MCF 10A (cell line): ENCODE results near the gene FAM210A. TPM values are rescaled to one million over a fixed set of nuclear protein-coding genes. Genes with fewer than 3 reads are reported as not detected.
"Not testable (repeated sequence)": the region's sequence is repeated elsewhere in the genome, so short reads cannot be mapped to it uniquely, and the experiment has no call there.

Source experiments
- BruUV-seq: library from RNA; stranded (reverse); fragments of 400-500 nt; replicated peaks from 2 replicates; lab custom pipeline; 2021; lab: Mats Ljungman, UMichigan
- CTCF ChIA-PET: fragments of 300-600 bp; sonication (Branson Sonifier 250); formaldehyde crosslinking; extraction: SDS; loops from one replicate; lab custom pipeline; 2021; ENCODE audit warnings: antibody characterized with exemption, inconsistent platforms; lab: Yijun Ruan, JAX
- POLR2A ChIA-PET: fragments of 300-600, 350-650 bp; sonication (Branson Sonifier 250); formaldehyde crosslinking; extraction: SDS; loops from one replicate; lab custom pipeline; 2020; ENCODE audit warnings: antibody characterized with exemption, inconsistent platforms; lab: Yijun Ruan, JAX
- DNase-seq: peaks from one replicate; pipeline ENCODE4 v3.0.0-alpha.2; 2018; ENCODE audit not compliant: unreplicated experiment
- H3K27ac Mint-ChIP-seq: one replicate; pipeline ENCODE4 v1.8.0; 2022; ENCODE audit warnings: mild to moderate bottlenecking, low read depth, mixed read lengths; ENCODE audit not compliant: unreplicated experiment
- H3K27me3 Mint-ChIP-seq: one replicate; pipeline ENCODE4 v1.8.0; 2022; ENCODE audit warnings: mixed read lengths; ENCODE audit not compliant: insufficient read depth, unreplicated experiment
- H3K36me3 Mint-ChIP-seq: one replicate; pipeline ENCODE4 v1.8.0; 2022; ENCODE audit warnings: mild to moderate bottlenecking, moderate library complexity, mixed read lengths; ENCODE audit not compliant: insufficient read depth, unreplicated experiment
- H3K4me1 Mint-ChIP-seq: one replicate; pipeline ENCODE4 v1.8.0; 2022; ENCODE audit warnings: mixed read lengths; ENCODE audit not compliant: insufficient read depth, unreplicated experiment
- H3K4me3 Mint-ChIP-seq: one replicate; pipeline ENCODE4 v1.8.0; 2022; ENCODE audit warnings: mild to moderate bottlenecking, moderate library complexity, mixed read lengths; ENCODE audit not compliant: unreplicated experiment
- H3K9me3 Mint-ChIP-seq: one replicate; pipeline ENCODE4 v1.8.0; 2022; ENCODE audit warnings: mixed read lengths; ENCODE audit not compliant: unreplicated experiment
- intact Hi-C: fragments of 100-400 bp; cut with micrococcal nuclease; formaldehyde crosslinking; loops from 2 replicates; pipeline ENCODE4 v1.14.1; 2022
- total RNA-seq: library from RNA; stranded (reverse); gene quantifications from 2 replicates; pipeline ENCODE4 v1.2.3, GENCODE V29; 2022
- TF ChIP-seq, protein P1 (sequence below): fragments of 200-600 bp; IDR thresholded peaks from one replicate; pipeline ENCODE4 v1.8.0; 2022; ENCODE audit warnings: antibody characterized with exemption, mild to moderate bottlenecking; ENCODE audit not compliant: unreplicated experiment

Gene FAM210A
- total RNA-seq, 1 experiment from 2014 or later, result 31.2 TPM

DNA sequence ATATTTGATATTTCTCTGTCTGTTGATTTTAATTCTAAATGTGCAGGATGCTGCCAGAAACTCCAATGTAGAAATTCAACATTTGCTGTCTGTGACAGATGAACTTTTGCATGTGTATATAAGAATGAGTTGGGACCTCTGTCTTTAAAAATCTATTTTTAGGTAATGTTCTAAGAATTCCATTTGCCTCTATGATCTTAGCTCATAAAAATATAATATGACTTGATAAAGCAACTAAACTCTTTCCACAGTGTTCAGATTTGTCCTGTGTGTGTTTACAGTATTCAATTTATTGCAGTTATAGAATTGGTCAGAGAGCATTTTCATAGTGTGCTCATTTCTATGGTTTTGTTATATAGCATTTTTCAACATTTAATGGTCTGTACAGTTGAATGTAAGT lies 33.7 kb upstream of the FAM210A start:
- Mint-ChIP-seq H3K27ac (no peak overlapping the region), H3K9me3 (no peaks in the 10 kb centered on the region), H3K36me3 (peaks cover 41% of the 10 kb centered on the region), H3K4me1 (no peaks in the 10 kb centered on the region), H3K4me3 (no peak overlapping the region), H3K27me3 (no peaks in the 10 kb centered on the region)
- DNase-seq, result no peak
- intact Hi-C loops, result no loop called here
- TF ChIP-seq, protein P1, sequence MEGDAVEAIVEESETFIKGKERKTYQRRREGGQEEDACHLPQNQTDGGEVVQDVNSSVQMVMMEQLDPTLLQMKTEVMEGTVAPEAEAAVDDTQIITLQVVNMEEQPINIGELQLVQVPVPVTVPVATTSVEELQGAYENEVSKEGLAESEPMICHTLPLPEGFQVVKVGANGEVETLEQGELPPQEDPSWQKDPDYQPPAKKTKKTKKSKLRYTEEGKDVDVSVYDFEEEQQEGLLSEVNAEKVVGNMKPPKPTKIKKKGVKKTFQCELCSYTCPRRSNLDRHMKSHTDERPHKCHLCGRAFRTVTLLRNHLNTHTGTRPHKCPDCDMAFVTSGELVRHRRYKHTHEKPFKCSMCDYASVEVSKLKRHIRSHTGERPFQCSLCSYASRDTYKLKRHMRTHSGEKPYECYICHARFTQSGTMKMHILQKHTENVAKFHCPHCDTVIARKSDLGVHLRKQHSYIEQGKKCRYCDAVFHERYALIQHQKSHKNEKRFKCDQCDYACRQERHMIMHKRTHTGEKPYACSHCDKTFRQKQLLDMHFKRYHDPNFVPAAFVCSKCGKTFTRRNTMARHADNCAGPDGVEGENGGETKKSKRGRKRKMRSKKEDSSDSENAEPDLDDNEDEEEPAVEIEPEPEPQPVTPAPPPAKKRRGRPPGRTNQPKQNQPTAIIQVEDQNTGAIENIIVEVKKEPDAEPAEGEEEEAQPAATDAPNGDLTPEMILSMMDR, result no peak
- ChIA-PET POLR2A (interaction anchor here (0.9 kb wide), 1 partner anchor 14 kb away, joined by 3 read pairs; no protein-coding TSS in a partner anchor), CTCF (no interaction called here)
- no TSS peak for BruUV-seq

DNA sequence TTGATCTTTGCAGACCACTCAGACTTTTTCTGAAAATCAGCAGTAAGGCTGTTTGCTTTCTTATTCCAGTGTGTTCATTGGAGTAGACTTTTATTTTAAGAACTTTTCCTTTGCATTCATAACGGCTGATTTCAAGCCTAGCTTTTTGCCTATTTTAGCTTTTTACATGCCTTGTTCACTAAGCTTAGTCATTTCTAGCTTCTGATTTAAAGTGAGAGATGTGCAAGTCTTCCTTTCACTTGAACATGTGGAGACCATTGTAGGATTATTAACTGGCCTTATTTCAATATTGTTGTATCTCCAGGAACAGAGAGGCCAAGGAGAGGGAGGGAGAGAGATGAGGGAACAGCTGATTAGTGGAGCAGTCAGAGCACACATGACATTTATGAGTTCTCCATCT lies 32.3 kb upstream of the FAM210A start:
- Mint-ChIP-seq H3K4me1 (no peaks in the 10 kb centered on the region), H3K27me3 (no peaks in the 10 kb centered on the region), H3K9me3 (no peaks in the 10 kb centered on the region), H3K4me3 (no peak overlapping the region), H3K36me3 (peaks cover 53% of the 10 kb centered on the region), H3K27ac (no peak overlapping the region)
- TF ChIP-seq, protein P1, result no peak
- ChIA-PET POLR2A (interaction anchor here (0.8 kb wide), 1 partner anchor 50 kb away, joined by 3 read pairs; no protein-coding TSS in a partner anchor), CTCF (no interaction called here)
- intact Hi-C loops, result no loop called here
- no peak for DNase-seq
- BruUV-seq, result no TSS peak

DNA sequence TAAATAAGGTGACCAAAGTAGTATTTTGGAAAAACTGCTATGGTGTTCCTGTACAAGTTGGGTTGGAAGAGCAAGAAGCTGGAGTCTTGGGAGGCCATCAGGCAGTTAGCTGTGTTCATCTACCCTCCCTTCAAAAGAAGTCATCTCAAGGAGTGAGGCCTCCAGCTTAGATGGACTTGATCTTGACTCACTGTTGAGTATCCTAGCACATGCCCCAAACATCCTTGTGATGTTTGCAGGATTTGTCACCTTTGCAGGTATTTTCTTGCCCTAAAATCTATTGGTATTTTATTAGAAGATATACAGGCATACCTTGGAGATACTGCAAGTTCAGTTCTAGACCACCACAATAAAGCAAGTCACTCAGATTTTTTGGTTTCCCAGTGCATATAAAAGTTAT lies 30.3 kb upstream of the FAM210A start:
- Mint-ChIP-seq H3K9me3 (no peaks in the 10 kb centered on the region), H3K27ac (no peak overlapping the region), H3K4me1 (no peaks in the 10 kb centered on the region), H3K27me3 (no peaks in the 10 kb centered on the region), H3K4me3 (no peak overlapping the region), H3K36me3 (peaks cover 67% of the 10 kb centered on the region)
- CTCF ChIA-PET, result interaction anchor here (0.5 kb wide), 1 partner anchor 20 kb away, joined by 3 read pairs; no protein-coding TSS in a partner anchor
- TF ChIP-seq, protein P1, result no peak
- POLR2A ChIA-PET, result no interaction called here
- no peak for DNase-seq
- intact Hi-C loops, result no loop called here
- no TSS peak for BruUV-seq

DNA sequence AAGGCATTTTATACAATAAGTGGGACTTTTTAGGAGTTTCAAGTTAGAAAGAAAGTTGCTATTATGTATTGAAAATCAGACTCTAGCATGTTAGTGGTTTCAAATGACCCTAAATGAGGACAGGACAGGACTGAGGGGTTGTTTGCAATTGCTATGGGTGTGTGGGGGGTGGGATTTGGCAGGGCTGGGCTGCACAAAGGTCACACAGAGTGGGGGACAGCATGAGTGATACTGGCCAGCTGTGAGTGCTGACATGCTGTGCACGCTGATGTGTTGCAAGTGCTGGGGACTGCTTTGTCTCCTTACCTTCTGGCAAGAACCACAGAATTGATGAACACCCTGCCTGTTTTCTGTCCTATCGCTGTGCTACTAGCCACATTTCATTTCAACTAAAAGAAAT lies 29.9 kb upstream of the FAM210A start:
- Mint-ChIP-seq H3K27me3 (no peaks in the 10 kb centered on the region), H3K27ac (no peak overlapping the region), H3K4me3 (no peak overlapping the region), H3K36me3 (peaks cover 67% of the 10 kb centered on the region), H3K9me3 (no peaks in the 10 kb centered on the region), H3K4me1 (no peaks in the 10 kb centered on the region)
- intact Hi-C loops, result no loop called here
- POLR2A ChIA-PET, result interaction anchor here (1.0 kb wide), 1 partner anchor 29 kb away, joined by 4 read pairs; the partner anchor contains the start of gene RNMT
- CTCF ChIA-PET, result interaction anchor here (0.5 kb wide), 1 partner anchor 20 kb away, joined by 3 read pairs; no protein-coding TSS in a partner anchor
- no peak for DNase-seq
- TF ChIP-seq, protein P1, result no peak
- BruUV-seq, result no TSS peak

DNA sequence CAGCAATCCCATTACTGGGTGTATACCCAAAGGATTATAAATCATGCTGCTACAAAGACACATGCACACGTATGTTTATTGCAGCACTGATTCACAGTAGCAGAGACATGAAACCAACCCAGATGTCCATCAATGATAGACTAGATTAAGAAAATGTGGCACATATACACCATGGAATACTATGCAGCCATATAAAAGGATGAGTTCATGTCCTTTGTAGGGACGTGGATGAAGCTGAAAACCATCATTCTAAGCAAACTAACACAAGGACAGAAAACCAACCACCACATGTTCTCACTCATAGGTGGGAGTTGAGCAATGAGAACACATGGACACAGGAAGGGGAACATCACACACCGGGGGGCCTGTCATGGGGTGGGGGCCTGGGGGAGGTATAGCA lies 25.2 kb upstream of the FAM210A start:
- H3K4me3 Mint-ChIP-seq, H3K27me3 Mint-ChIP-seq, intact Hi-C loops, H3K27ac Mint-ChIP-seq, POLR2A ChIA-PET, H3K4me1 Mint-ChIP-seq, DNase-seq, H3K9me3 Mint-ChIP-seq, BruUV-seq, CTCF ChIA-PET: not testable (repeated sequence)
- H3K36me3 Mint-ChIP-seq, result peaks cover 99% of the 10 kb centered on the region
